NCI-H1092 treated with DMSO at 0.1 percent for 48 hours (cell line): Measurements from ENCODE around the gene ARSA.
"Not testable (repeated sequence)": the region's sequence is repeated elsewhere in the genome, so short reads cannot be mapped to it uniquely, and the experiment has no call there.

Experiments
- DNase-seq: peaks from one replicate; lab custom pipeline; 2025; lab: John Stamatoyannopoulos, UW

The ARSA gene

GRCh38 chr22:50627642-50628542 lies at the start of gene ARSA:
Gene ARSA (minus strand): TSS chr22:50628152. CDS start chr22:50627779, 373 bp downstream.
- DNase-seq = peak; percentile 17

- no peak for DNase-seq
Measured at GRCh38 chr22:50676661-50677492, 48.9 kb upstream of the ARSA start.

GRCh38 chr22:50676180-50676636 lies 48.3 kb upstream of the ARSA start:
- DNase-seq = no peak

- DNase-seq = no peak
Measured at GRCh38 chr22:50675553-50676179, 47.7 kb upstream of the ARSA start.

DNA sequence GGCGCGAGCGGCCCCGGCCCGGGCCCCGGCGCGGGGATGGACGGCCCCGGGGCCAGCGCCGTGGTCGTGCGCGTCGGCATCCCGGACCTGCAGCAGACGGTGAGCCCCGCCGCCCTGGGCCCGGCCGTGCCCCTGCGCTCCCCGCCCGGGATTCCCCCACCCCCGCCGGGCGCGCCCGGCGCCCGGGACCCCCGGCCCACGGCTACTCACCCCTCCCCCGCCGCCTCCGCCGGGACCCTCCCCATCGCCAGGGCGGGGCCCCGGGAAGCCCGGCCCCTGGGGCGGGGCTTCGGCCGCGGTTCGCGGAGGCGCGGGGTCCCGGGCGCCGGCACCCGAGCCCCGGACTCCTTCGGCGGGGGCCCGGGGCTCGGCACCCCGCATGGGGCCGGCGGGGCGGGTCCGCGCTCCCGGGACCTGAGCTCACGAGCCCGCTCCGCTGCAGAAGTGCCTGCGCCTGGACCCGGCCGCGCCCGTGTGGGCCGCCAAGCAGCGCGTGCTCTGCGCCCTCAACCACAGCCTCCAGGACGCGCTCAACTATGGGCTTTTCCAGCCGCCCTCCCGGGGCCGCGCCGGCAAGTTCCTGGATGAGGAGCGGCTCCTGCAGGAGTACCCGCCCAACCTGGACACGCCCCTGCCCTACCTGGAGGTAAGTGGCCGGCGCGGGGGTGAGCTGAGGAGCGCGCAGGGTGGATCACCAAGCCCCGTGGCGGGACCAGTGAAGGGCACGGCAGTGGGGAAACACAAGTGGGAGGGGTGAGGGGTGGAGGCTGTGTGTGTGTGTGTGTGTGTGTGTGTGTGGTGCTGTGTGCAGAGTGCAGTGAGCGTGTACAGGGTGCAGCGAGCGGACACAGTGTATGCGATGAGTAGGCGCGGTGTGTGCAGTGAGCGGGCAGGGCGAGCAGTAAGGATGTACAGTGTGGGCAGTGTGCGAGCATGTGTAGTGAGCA lies 46.9 kb upstream of the ARSA start:
- no peak for DNase-seq

DNA sequence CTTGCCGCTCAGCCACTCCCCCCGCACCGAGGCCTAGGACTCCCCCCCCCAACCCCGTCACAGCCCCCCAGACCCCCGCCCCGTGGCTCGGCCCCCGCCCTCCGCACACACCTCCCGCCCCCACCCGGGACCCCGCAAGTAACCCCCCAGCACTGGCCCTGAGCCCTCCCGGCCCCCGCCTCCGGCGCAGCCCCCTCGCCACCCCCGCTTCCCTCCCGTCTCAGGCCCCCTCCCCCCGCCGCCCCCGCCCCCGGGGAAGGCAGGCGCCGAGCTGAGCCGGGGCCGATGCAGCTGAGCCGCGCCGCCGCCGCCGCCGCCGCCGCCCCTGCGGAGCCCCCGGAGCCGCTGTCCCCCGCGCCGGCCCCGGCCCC lies 46.2 kb upstream of the ARSA start:
- DNase-seq = no peak

DNA sequence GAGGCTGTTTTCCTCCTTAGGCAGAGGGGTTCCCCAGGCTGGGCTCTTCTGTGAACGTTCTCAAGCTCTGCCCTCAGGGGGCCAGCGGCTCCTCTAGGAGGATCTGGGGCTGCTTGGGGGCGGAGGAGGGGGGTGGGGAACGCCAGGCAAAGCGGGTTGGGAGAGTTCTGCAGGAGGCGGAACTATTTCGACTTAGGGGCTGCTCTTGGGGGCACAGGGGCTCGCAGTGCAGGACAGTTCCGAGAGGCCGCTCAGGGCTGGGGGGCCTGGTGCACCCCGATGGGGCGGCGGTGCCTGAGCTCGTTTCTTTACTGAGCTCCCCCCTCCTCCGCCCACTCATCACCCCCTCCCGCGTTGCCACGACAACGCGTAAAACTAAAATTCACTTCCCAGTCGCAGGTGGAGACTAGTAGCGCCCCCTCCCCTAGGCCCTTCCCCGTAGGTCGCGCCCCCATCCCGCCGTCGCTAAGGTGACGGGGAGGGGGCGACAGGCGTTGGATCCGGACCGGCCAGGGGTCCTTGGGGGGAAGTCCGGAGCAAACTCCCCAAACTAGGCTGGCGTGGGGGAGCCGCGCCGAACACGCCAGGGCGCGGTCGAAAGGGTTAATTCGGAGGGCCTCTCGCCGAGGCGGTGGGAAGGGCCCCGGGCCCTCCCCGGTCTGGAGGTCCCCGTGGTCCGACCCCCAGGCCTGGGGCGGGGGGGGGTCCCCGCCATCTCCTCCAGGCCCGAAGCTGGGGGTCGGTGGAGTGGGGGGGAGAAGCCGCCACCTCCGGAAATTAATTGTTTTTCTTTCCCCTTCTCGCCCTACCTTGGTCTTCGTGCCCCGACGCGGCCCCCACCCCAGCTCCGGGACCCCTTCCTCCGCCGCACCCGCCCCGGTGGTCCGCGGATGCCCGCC lies 45.5 kb upstream of the ARSA start:
- DNase-seq = no peak

DNA sequence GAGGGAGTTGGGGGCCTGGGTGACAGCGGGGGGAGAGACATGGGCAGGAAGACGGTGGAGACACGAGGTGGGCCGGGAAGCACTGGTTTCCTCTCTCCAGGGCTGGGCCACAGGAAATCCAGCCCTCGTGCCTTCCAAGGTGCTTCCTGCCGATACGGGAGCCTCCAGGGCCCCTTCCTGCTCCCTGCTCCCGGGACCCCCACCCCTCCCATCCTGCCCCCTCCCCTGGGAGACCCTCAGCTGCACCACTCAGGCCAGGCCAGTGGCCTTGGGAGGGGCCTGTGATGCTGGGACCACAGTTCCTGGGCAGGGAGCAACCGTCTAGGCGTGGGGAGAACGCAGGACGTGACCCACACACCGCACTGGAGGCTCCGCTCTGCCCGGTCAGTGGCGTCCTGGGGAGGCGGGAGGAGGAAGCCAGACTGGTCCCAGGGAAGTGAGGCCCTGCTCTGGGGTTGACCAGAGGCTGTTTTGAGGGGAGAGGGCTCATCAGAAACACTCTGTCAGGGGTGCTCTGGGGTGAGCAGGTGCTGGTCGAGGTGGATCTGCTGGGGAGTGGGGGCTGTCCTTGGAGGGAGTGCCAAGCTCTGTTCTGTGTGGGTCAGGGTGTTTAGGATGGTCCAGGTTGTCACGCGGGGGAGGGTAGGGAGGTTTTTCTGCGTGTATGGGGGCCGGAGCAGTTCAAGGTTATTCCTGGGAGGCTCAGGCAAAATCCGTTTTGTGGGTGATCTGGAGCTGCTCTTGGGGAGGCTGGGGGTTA lies 44.7 kb upstream of the ARSA start, which contains the start of gene SHANK3:
Gene SHANK3 (plus strand): TSS at position 353 of the 760 bp plus-strand sequence.
- DNase-seq = no peak

GRCh38 chr22:50672041-50672440 lies 44.1 kb upstream of the ARSA start:
- no peak for DNase-seq

DNA sequence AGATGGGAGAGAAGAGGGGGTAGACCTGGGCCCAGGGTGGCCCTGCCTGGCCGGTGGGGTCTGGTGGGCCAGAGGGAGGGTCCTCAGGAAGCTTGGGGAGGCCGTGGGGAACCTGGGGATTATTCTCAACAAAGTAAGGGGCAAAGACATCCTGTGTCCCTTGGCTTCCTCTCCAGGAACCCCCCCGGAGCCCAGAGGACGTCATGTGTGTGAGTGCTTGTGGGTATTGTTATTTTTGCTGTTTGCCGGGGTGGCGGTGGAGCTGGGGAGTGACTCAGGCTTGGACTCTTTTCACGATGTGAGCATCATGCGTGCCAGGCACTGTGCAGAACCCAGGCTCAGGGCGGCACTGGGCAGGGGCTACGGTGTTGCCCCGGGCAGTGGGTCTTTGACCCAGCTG lies 43.7 kb upstream of the ARSA start:
- DNase-seq = no peak

GRCh38 chr22:50670914-50671538 lies 43.1 kb upstream of the ARSA start:
- DNase-seq = no peak

DNA sequence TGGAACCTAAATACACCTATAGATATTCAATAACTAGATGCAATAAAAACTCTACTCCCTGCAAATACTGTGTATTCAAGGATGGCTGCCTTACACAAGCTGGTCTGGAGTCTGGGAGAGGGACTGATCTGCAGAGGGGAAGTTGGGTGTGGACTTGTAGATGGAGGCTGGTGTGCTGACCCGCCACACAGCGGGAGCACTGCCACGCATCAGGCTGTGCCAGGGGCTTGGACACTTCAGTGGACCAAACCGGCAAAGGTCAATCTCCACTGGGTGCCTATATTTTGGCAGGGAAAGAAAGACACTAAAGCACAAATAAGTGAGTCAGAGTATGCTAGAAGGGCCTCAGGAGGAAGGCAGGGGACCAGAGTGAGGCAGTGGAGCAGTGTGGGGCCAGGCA lies 42.6 kb upstream of the ARSA start:
- DNase-seq = no peak

DNA sequence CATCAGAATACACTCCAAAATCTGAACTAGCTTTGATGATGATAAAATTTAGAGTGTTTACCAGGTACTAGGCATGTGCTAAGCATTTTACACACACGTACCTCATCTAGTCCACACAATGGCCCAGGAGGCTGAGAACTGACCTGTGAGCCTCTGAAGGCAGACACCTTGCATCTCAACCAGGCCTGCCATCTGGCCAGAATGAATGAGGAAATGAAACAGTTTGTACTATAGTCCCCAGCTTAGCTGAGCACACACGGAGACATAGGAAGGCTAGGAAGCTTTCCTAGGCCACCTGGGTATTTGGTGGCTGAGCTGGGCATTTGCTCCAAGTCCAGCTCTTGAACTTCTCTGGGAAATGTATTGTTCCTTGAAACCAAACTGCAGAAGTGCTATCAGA lies 37.8 kb upstream of the ARSA start:
- no peak for DNase-seq

GRCh38 chr22:50665212-50665611 lies 37.3 kb upstream of the ARSA start:
- DNase-seq = no peak

DNA sequence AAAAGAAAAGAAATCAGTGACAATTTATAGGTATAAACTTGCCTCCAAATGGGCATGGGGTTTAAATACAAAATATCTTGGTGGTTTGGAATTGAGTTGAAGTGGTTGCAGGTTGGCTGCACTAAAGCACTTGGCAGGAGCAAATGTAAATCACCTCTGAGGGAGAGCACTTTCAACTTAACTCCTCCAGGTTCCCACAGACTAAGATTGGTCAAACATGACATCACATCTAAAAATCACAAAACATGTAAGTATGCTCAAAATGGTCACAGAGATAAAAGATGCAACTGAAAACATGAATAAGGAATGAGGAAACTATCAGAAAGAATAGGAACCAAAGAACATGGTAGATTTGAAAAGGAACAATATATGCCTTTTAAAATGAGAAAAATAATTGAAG lies 32.4 kb upstream of the ARSA start:
- DNase-seq = no peak

- DNase-seq = not testable (repeated sequence)
Measured at GRCh38 chr22:50659711-50660110, 31.8 kb upstream of the ARSA start.

- DNase-seq = no peak
Measured at GRCh38 chr22:50657925-50658324, 30.0 kb upstream of the ARSA start.

DNA sequence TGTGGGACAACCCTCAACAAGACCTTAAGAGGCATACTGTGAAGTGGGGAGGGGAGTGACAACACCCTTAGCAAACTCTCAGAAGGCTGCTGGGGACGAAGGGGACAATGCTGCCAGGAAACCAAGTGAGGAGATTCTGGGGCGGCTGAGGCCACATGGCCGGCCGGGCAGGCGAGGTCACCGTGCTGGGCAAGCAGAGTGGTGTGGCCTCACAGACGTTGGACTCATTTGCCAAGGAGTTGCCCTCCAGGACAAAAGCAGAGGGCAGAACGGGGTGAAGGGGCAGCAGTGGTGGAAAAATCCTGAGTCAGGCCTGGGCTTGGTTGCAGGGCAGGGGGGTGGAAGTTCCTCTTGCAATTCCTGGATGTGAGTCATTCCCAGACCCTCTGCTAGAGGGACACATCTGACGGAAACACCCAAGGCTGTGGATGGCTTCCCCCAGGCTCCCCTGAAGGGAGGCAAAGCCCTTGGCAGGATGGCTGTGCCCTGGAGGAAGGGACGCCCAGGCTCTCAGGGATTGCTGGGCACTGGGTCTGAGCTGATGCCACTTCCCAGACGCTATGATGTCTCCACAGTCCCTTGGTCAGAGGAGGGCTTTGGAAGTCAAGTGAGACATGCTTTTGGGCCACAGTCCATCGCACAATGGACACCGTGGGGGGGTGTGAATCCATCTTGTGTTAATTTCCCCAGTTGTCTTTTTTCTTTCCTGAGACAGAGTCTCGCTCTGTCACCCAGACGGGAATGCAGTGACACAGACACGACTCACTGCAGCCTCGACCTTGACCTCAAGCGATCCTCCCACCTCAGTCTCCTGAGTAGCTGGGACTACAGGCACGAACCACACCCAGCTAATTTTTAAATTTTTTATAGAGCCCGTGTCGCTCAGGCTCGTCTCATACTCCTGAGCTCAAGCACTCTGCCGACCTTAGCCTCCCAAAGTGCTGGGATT lies 28.4 kb upstream of the ARSA start:
- no peak for DNase-seq
